HK-2 (cell line): ENCODE measurements around the gene FHAD1.
A peak's percentile ranks its signal among the peaks of the same experiment; 100 is the strongest.
"Not testable (repeated sequence)": the region's sequence is repeated elsewhere in the genome, so short reads cannot be mapped to it uniquely, and the experiment has no call there.

Source experiments
- DNase-seq: peaks from one replicate; pipeline ENCODE4 v3.0.0-alpha.2; 2018; ENCODE audit not compliant: unreplicated experiment

FHAD1 gene

DNA sequence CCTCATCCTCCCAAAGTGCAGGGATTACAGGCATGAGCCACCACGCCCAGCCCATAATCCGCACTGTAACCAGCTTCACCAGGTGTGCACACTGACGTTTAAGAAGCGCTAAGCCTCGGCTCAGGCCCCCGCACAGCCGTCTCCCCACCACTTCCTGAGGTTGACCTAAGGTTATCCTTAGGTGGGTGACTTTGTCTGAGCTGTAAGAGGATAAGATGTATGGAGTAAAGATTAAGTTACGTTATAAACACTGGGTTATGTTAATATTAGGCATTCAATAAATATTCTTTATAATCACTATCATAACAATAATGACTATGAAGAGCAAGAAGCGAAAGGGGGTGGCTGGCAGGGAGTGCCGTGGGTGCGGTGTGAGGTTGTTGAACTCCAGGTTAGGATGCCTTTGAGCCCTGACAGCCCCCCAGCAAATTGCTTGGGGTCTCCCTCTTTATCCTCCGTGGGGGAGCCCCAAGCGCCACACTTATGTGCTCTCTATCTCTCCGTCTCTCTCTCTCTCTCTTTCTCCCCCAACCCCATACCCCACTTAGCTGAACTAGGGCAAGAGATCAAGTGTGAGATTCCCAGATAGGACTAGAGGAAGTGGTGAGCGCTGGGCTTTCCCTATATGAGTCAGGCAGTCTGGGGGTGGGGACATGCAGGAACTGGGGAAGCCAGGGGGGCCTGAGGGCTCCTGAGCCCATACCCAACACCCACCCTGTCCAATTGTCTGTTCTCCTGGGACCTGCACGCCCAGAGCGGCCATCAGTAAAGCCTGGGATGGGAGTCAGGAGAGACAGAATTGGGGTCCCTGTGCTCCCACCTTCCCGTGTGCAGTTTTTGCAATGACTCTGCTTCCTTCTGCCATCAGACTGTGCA lies 170.3 kb downstream of the FHAD1 start:
- DNase-seq: peak; percentile 71

DNA sequence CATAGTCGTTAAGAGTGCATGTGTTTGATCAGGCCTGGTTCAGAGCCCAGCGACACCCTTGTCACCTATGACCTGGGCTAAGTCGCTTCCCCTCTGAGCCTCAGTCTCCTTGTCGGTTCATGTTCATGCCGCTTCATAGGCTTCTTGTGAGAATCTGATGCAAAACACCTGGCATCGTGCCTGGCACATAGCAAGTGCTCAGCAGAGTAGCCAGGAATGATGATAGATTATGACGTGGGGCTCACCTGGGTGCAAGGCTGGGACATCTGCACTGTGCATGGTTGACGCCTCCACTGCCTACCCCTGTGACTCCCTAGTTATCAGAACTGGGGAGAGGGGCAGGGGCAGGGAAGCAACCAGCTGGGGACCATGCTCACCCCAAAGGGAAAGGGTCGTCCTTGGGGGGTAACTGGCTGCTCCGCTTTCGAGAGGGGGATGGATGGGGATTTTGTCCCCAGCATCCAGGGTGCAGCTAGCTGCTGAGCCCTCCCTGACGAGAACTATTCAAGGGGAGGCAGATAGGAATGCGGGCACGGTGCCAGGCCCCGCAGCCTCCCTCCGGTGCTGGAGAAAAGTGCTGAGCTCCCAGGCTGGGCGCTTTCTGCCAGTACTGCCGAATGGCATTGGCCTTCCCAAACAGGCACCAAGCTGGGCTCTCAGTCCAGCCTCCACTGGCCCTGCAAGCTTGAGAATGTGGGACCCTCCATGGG lies 171.9 kb downstream of the FHAD1 start:
- DNase-seq: no peak

- DNase-seq: no peak
Measured at GRCh38 chr1:15420853-15421465, 173.9 kb downstream of the FHAD1 start.

- no peak for DNase-seq
Measured at GRCh38 chr1:15422871-15423270, 175.8 kb downstream of the FHAD1 start.

DNA sequence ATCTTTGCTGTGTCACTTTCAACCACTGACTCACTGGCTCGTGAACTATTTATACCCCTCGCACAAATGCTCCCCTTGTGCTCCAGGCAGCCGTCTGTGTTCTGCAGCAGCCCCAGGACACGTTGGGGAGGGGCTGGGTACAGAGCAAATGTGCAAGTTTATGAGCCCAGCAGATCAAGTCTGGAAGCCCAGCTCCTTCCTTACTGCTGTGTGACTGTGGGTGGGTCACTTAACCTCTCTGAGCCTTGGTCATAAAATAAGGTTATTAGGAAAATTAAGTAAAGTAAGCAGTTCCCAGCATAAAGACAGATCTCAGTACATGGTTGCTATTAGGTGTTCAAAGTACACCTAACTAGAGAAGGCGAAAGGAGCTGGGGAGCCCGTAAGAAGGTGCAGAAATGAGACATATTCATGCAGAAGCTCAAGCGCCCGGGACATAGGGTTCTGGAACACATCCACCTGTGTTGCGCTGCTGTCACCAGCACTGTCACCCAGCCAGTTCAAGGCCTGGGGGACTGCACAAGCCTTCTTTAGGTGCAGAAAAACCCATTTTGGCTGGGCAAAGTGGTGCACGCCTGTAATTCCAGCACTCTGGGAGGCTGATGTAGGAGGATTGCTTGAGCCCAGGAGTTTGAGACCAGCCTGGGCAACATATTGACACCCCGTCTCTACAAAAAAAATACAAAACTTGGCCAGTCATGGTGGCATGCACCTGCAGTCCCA lies 176.5 kb downstream of the FHAD1 start:
- no peak for DNase-seq

DNA sequence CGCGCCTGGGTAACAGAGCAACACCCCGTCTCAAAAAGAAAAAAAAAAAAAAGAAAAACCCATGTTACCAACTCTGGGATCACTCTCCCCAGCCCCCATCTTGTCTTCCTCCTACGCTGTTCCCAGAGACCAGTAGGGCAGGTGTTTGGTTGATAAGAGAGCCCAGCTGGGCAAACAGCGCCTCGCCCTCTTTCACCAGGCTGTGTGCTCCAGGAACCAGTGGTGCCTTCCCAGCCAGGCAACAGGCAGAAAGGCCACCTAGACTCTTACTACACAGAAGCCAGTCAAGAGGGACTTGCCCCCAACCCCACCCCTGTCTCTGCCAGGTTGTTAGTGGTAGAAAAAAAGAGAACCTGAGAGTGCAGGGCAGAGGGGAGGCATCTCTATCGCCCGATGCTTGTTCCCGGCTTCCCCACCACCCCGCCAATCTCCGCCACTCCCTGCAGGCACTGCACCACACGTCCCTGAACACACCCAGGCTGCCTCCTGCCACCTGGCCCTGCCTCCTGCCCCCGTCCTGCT lies 177.2 kb downstream of the FHAD1 start:
- no peak for DNase-seq

GRCh38 chr1:15424981-15425380 lies 178.0 kb downstream of the FHAD1 start:
- no peak for DNase-seq

DNA sequence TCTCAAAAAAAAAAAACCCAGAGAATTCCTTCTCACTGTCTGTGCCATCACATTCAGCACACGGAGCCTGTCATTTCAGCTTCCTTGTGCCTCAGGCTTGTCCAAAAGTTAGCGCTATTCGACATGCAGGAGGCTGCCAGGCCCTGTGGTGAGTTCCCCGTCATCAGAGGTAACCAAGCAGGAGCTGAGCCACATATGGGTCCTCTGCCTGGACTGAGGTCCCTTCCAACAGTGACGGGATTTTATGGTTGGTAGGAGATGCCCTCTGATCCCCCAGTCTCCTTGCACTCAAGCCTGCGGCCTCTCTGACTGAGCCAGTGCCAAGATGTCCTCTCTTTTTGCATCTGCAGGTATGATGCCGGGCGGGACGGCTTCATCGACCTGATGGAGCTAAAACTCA lies 178.5 kb downstream of the FHAD1 start:
- DNase-seq: no peak

GRCh38 chr1:15425958-15426357 lies 178.9 kb downstream of the FHAD1 start:
- DNase-seq: no peak

DNA sequence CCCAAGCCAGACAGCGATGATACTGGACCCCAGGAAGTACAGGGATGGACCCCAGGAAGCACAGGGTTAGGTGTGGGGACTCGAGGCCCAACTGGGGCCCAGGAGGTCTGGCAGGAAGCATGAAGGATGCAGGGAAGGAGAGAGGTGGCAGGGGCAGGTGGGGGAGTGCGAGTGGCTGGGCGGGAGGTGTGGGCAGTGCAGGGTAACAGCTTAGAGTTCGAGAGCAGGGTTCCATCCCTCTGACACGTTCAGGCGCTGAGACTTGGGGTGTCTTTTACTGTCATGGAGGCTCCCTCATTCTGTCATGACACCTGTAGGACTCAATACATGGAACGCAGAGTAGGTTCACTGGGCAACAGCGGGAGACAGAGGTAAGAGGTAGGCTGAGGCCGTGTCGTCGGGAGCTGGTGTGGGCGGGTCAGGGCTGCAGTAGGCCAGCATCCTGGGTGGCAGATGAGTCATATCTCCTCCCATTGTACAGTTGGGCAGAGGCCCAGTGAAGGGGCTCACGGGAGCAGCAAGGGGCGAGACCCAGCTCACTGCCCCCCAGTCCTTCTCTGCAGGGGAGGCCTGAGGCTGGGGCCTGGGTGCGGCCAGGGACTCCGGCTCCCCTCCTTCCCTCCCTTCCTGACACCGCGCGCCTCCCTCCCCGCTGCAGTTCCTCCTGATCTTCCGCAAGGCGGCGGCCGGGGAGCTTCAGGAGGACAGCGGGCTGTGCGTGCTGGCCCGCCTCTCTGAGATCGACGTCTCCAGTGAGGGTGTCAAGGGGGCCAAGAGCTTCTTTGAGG lies 179.7 kb downstream of the FHAD1 start:
- DNase-seq: no peak

DNA sequence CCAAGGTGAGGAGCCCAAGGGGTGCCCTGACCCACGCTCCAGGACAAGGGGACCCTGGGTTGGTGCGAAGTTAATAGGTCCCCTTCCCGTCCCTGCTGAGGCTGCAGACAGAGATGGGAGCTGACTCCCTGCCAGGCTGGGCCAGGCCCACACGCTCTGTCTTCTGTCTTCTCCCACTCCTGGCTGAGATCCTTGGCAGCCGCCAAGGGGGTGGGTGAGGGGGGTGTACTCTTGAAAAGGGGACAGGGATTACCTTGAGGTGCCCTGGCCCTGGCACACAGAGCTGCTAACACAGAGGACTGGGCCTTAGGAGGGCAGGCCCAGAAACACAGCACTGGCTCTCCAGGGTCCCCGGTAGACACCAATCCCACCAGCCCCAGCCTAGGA lies 180.2 kb downstream of the FHAD1 start:
- DNase-seq: no peak

DNA sequence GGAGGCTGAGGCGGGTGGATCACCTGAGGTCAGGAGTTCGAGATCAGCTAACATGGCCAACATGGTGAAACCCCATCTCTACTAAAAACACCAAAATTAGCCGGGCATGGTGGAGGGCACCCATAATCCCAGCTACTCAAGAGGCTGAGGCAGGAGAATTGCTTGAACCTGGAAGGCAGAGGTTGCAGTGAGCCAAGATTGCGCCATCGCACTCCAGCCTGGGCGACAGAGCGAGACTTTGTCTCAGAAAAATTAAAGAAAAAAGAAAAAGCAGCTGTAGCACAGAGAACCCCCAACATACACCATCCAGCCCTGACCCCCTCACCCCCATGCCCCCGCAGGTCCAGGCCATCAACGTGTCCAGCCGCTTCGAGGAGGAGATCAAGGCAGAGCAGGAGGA lies 181.2 kb downstream of the FHAD1 start:
- not testable (repeated sequence) for DNase-seq

GRCh38 chr1:15428815-15429435 lies 181.9 kb downstream of the FHAD1 start:
- DNase-seq: no peak

- DNase-seq: no peak
Measured at GRCh38 chr1:15429701-15430149, 182.7 kb downstream of the FHAD1 start.

DNA sequence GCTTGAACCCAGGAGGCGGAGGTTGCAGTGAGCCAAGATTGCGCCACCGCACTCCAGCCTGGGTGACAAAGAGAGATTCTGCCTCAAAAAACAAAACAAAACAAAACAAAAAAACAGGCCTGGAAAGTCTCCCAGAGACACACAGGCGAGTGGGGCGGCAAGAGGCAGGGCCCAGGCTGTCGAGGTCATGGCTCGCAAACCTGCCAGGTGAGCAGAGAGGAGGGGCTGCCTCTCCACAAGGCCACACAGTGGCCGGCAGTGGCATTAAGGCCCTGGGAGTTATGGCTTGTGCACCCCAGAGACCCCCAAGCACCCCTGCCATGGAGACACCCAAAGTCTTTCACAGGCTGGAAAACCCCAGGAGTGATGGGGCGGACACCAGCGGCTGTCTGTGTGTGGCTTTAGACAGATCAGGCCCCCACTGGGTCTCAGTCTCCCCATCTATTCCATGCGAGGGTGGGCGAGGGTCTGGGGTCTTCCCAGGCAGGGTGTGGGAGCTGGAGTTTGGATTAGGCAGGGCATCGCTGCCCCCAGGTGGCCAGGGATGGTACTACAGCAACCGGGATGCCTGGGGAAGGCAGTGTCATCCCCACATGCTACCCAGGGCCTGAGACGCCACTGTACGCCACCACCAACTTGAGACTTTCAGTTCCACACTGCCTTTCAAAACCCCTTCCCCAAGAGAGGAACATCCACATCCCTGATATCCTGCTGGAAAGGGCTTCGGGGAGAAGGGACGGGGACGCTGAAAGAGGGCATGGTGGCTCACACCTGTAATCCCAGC lies 184.0 kb downstream of the FHAD1 start:
- DNase-seq: peak; percentile 77

DNA sequence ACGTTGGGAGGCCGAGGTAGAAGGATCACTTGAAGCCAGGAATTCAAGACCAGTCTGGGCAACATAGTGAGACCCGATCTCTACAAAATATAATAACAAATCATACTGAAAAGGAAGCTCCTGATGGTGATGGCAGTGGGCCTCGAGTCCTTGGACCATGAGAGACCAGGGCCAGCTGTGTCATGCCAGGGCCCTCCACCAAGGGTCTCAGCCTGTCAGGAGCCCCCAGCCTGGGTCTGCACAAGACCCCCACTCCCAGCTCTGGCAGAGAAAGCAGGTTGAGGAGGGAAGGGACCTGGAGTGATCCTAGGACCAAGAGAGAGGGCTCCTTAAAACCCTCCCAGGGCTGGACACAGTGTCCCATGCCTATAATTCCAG lies 184.5 kb downstream of the FHAD1 start:
- DNase-seq: no peak

GRCh38 chr1:15432324-15432723 lies 185.3 kb downstream of the FHAD1 start:
- no peak for DNase-seq

- DNase-seq: no peak
Measured at GRCh38 chr1:15433471-15433870, 186.4 kb downstream of the FHAD1 start.

GRCh38 chr1:15434739-15435138 lies 187.7 kb downstream of the FHAD1 start:
- not testable (repeated sequence) for DNase-seq
